Left lobe of liver (tissue), 2 donors: Measurements from ENCODE around the gene SMIM28. TPM values are rescaled to one million over a fixed set of nuclear protein-coding genes. Genes with fewer than 3 reads are reported as not detected.

ENCODE experiments used
- ATAC-seq: fragments of 200-7000 bp; cut with Tn5 transposase; one replicate; pipeline ENCODE4 v1.9.1; 2020; ENCODE audit warnings: mild to moderate bottlenecking, moderate library complexity
- DNase-seq: peaks from one replicate; pipeline ENCODE4 v3.0.0-alpha.2; 2020; ENCODE audit warnings: low spot score
- total RNA-seq: library from RNA; stranded (reverse); gene quantifications from one replicate; pipeline ENCODE4 v1.2.1, GENCODE V29; 2021
- donor health status: DM: no; HTN: no; CAD: no; lungs with moderate emphysema.
- donor health status: DM: no; HTN: yes; CAD: no.

The SMIM28 gene
- total RNA-seq, 1 donor from 2014 or later: not detected

- DNase-seq: no peak
- ATAC-seq: no peak
Observed at GRCh38 chr6:138426500-138427123, 48.9 kb downstream of the SMIM28 start.

DNA sequence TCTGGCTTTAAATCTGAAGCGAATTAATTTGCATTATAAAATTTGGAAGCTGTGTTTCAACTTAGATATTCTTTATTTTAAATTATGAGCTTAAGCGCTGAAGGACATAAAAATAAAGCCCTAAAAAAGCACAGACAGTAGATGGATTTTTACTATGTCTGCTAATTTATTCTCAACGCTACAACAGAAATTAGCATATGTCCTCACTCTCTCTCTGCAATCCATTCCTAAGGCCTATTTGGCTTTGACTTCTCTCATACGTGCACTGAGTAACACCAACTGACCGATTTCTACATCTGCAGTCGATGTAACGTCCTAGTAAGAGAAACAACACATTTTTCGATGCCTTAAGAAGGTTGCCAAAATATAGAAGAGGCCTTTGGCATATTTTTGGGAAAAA, 50.0 kb downstream of the SMIM28 start:
- no peak for ATAC-seq
- DNase-seq: no peak

DNA sequence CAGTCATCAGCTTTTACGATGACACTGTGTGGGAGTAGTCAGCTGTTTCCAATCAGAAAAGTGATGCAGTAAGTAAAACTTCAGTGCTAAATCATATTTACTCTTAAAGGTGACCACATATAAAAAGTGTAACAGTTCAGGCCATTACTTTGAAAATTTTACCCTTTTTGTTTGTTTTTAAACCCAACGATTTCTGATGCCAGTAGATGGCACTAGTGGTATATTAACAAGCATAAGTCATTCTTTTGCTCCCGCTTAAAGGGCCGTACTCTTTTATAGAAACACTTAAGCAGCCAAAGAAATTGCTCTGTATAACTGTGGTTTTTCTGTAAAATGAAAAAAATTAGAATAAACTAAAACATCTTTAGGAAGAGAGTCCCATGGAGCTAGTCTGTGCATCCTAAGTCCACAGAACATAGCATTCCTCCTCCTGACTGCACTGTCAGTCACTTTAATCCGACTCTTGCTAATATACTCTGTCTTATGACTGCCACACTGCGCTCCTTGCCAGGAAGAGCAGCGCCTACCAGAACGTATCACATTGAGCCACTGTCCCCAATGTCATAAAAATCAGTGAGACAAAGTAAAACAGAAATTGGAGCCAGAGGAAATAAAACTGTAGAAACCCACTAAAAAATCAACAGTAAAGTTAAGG, 51.4 kb downstream of the SMIM28 start:
- ATAC-seq (peak; percentile 64), DNase-seq (no peak)

DNA sequence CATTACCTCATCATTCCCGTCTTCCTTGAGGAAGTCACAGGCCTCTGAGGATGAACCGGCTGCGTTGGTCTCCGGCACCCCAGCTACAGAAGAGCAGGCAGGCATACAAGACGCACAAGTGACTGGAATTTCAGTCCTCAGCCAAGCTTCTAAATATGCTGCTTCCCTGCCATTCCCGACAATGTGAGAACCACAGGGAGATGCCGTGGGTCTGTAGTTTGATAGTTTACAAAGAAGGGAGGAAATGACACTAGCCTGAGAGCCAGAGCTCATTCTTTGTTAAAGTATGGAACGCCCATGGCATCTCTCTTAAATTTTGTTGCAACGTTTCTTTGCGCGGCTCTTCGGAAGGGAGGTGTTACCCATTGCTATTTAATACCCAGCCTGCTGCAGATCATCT, 52.1 kb downstream of the SMIM28 start:
- ATAC-seq (peak; percentile 1), DNase-seq (no peak)

GRCh38 chr6:138430361-138431145, 52.8 kb downstream of the SMIM28 start:
- peak; percentile 6 for ATAC-seq
- DNase-seq: no peak

DNA sequence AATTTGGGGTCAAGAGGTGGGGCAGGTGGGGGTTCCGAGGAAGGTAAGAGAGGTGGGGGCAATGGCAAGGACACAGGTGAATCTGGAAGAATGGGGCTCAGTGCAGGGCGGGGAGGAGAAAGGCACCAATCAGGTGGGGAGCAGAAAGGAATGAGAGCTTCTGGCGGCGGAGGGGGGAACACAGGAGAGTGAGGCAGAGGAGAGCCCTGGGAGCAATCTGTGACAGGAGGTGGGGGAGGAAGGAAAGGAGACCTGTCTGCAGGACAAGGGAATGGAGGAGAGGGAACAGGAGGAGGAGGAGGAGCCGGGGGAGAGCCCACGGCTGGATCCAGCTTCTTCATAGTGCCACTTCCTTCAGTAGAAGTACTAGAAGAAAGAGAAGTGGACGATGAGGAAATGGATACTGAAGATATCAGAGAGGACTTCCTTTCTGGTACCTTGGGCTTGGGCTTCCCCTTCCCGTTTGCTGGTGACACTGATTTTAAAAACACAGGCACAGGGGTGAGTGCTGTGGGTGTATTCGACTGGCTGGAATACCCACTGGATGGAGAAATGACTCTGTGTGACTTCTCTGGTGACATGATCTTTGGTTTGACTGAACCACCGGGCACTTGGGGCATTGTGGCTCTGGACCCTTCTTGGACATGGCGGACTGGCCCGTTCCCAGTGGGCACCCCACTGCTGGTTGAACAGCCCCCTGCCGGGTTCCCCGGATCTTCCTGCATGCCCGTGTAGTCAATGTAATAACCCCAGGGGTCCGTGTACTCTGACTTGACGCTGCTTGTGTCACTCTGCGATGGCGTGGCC, 53.8 kb downstream of the SMIM28 start:
- DNase-seq (no peak), ATAC-seq (peak; percentile 4)

GRCh38 chr6:138432063-138432356, 54.3 kb downstream of the SMIM28 start:
- ATAC-seq (no peak), DNase-seq (no peak)

Other genes starting within 250 kb of the SMIM28 start
- 0.18 TPM for gene ARFGEF3, start 216.0 kb upstream of the SMIM28 start, total RNA-seq
- not detected for gene PBOV1, start 159.4 kb upstream of the SMIM28 start, total RNA-seq
- 73.4 TPM for gene HEBP2, start 26.3 kb downstream of the SMIM28 start, total RNA-seq
- gene NHSL1, start 121.6 kb downstream of the SMIM28 start, total RNA-seq: 59.8 TPM